HG03280 (cell line): ENCODE data around the gene TRAK2.
A peak's percentile ranks its signal among the peaks of the same experiment; 100 is the strongest.
"Not testable (repeated sequence)": the region's sequence is repeated elsewhere in the genome, so short reads cannot be mapped to it uniquely, and the experiment has no call there.

ENCODE experiments used
- ATAC-seq: cut with Tn5 transposase; IDR thresholded peaks from one replicate; pipeline ENCODE4 v1.9.1; 2021; ENCODE audit warnings: mild to moderate bottlenecking, moderate library complexity; ENCODE audit not compliant: unreplicated experiment

Gene TRAK2

DNA sequence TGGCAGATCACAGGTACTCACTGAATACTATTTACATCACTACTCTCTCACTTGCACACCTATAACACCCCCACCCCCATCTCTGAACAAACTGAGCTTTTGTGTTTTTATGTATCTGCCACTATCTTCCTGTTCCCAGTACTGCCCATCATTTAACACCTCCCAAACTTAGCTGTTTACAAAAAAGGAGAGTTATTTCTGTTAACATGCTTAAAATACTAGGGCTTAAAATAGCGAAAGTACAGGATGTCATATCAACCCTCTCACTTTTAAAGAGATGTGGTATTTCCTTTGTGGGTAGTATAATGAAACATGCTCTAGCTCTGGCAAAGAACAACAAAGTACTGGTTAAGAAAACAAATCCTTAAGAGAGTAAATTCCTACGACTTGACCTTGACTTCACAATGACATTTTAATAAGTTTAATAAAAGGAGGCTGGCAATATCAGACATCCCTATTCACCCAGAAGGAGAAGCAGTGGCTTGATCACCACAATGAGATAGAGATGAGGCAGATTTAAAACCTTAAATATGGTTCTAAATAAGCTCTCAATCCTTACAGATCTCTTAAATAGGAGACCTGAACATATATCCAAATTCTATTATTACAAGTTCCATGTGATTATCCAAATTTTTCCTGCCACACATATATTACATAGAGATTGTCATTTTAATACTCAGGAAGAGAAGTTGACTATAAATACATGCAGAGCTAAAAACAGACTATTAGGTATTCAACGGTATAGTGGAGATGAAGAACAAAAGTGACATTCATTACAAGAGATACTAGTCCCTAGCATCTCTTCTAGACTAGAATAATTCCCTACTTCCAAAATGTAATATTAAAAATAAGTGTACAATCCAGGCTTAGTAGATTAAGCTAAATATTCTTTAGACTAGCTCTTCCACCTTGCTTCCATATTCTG, 36.9 kb downstream of the TRAK2 start:
- no peak for ATAC-seq

- ATAC-seq: no peak
These were observed 37.7 kb downstream of the TRAK2 start for GRCh38 chr2:201413552-201413951.

- no peak for ATAC-seq
These were observed 38.1 kb downstream of the TRAK2 start for GRCh38 chr2:201413143-201413542.

DNA sequence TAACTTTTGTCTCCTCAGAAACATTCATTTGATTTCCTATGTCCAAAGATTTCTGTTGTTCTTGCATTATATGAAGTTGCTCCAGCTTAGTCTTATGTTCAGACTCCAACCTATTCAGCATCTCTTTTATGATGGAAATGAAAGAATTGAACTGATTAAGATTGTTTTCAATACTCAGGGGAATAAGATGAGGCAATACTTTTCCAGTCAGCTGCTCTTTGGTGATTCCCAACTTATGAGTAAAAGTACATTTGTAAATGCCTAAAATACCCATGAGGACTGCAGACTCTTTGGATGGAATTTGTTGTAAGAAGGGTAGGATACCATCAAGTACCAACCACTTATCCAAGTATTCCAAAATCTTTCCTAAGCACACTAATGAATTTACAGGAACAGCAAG, 39.8 kb downstream of the TRAK2 start:
- ATAC-seq: no peak

DNA sequence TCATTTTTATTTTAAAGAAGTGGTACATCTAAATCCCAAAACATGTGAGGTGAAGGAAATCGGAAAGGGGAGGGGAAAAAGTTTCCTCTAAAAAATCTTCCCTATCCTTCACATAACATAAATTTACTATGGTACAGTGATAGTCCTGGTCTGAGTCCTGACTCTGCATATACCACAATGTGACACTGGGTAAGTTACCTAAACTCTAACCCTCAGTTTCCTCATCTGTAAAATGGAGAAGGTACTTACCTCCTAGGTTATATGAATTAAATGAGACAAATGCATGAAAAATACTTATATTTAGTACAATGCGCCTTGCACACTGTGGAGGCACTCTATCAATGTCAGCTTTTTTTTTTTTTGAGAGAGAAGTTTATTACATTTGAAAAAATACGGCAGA, 42.3 kb downstream of the TRAK2 start:
- ATAC-seq: no peak

- ATAC-seq: no peak
These were observed 44.0 kb downstream of the TRAK2 start for GRCh38 chr2:201407265-201407664.

DNA sequence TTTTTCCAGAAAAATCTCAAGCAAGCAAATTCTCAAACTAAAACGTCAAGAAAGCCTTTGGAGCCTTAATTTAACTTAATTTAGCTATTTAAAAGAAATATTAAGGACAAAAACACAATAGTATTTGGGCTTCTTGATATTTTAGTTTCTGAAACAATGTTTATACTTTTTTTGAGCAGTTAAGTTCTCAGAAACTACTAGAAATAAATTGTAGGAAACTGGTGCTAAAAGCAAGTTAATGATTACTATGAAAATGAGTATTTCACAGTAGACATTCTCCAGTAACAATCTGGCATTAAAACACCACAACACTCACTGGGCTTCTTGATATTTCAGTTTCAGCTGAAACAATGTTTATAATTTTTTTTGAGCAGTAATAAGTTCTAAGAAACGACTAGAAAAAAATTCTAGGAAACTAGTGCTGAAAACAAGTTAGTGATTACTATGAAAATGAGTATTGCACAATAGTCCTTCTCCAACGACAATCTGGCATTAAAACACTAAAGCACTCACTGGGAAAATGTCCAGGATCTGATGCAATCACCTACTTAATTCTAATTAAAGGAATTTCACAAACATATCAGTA, 45.1 kb downstream of the TRAK2 start:
- ATAC-seq: no peak

GRCh38 chr2:201404699-201405280, 46.5 kb downstream of the TRAK2 start:
- ATAC-seq: no peak

GRCh38 chr2:201403880-201404279, 47.4 kb downstream of the TRAK2 start:
- ATAC-seq: no peak

- ATAC-seq: no peak
These were observed 48.4 kb downstream of the TRAK2 start for GRCh38 chr2:201402651-201403562.

DNA sequence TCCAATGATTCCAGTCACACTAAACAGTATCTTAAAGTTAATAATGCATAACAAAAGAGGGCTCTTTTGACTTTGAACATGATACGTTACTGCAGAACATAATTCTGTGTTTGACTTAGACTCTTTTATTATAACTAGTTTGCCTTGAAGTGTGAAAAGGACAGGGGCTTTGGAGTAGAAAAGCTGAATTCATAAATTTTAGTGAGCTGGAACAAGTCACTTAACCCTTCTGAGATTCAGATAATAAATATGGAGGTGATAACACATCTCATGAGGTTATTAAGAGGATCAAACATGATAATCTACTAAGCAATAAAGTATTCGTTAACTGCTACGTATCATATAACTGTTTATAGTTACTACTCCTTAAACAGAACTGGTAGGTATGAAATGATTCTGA, 49.4 kb downstream of the TRAK2 start:
- no peak for ATAC-seq

GRCh38 chr2:201396595-201396994, 54.7 kb downstream of the TRAK2 start:
- ATAC-seq: no peak

GRCh38 chr2:201383136-201383535, 68.1 kb downstream of the TRAK2 start:
- ATAC-seq: no peak

- ATAC-seq: no peak
These were observed 72.5 kb downstream of the TRAK2 start for GRCh38 chr2:201378496-201379397.

- no peak for ATAC-seq
These were observed 74.0 kb downstream of the TRAK2 start for GRCh38 chr2:201377218-201377617.

- no peak for ATAC-seq
These were observed 81.5 kb downstream of the TRAK2 start for GRCh38 chr2:201369775-201370174.

- ATAC-seq: not testable (repeated sequence)
These were observed 81.9 kb downstream of the TRAK2 start for GRCh38 chr2:201369318-201369717.

- no peak for ATAC-seq
These were observed 85.1 kb downstream of the TRAK2 start for GRCh38 chr2:201366146-201366545.

DNA sequence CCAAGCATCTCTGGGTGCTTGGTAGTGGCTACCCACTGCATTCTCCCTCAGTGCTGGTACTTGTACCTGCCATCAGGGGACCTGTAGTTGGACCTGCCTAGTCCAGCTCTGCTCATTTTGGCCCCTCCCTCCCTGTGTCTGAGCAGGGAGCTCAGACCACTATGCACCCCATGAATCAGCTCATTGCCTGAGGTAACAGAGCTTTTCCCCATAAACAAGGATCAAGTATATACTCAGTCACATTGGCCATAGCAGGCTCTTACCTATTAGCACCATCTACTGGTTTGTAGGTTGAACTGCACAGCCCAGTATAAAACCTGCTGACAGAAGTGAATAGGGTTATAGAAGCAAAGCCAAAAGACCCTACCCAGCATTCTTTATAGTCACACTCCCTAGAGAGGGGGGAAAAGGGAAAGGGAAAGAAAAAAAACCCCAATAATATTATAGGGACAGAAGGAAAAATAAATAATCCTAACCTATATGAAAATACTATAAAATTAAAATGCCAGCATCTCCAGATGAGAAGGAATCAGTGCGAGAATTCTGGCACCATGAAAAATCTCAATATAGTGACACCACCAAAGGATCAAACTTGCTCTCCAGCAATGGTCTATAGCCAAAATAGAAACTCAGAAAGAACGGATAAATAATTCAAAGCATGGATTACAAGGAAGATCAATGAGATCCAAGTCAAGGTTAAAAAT, 87.2 kb downstream of the TRAK2 start:
- ATAC-seq: peak; percentile 59
